Eye (tissue), 1 donor: ENCODE measurements around the gene CD4.
"Not testable (repeated sequence)": the region's sequence is repeated elsewhere in the genome, so short reads cannot be mapped to it uniquely, and the experiment has no call there.

Experiments used
- DNase-seq: peaks from one replicate; pipeline ENCODE4 v3.0.0-alpha.2; 2015

CD4 gene

GRCh38 chr12:6788972-6789924 is at the start of gene CD4:
Gene CD4, plus strand, starts transcription at chr12:6789528. Its CDS starts 10,611 bp downstream, at chr12:6800139.
- no peak for DNase-seq

GRCh38 chr12:6742080-6742479 is 47.2 kb upstream of the CD4 start:
- DNase-seq: not testable (repeated sequence)

GRCh38 chr12:6742834-6743233 is 46.5 kb upstream of the CD4 start:
- no peak for DNase-seq

- not testable (repeated sequence) for DNase-seq
These were observed 46.0 kb upstream of the CD4 start for GRCh38 chr12:6743300-6743699.

GRCh38 chr12:6745741-6746525 is 43.4 kb upstream of the CD4 start:
- no peak for DNase-seq

GRCh38 chr12:6747216-6747615 is 42.1 kb upstream of the CD4 start:
- no peak for DNase-seq

- DNase-seq: no peak
These were observed 40.6 kb upstream of the CD4 start for GRCh38 chr12:6748761-6749160.

- no peak for DNase-seq
These were observed 38.8 kb upstream of the CD4 start for GRCh38 chr12:6750506-6750905.

- DNase-seq: no peak
These were observed 37.6 kb upstream of the CD4 start for GRCh38 chr12:6751767-6752166.

- DNase-seq: peak; percentile 71
These were observed 37.0 kb upstream of the CD4 start for GRCh38 chr12:6752167-6752920.

- DNase-seq: peak; percentile 99
These were observed 36.2 kb upstream of the CD4 start, which contains the start of gene MLF2 for GRCh38 chr12:6752921-6753771. Gene MLF2, minus strand, starts transcription at chr12:6753141. Its CDS starts 807 bp downstream, at chr12:6752334.

GRCh38 chr12:6753772-6754356 is 35.5 kb upstream of the CD4 start:
- no peak for DNase-seq

GRCh38 chr12:6754411-6754810 is 34.9 kb upstream of the CD4 start:
- DNase-seq: no peak

GRCh38 chr12:6757028-6757690 is 32.2 kb upstream of the CD4 start:
- DNase-seq: no peak

GRCh38 chr12:6758506-6759095 is 30.7 kb upstream of the CD4 start:
- peak; percentile 69 for DNase-seq

- no peak for DNase-seq
These were observed 29.6 kb upstream of the CD4 start for GRCh38 chr12:6759741-6760140.

- DNase-seq: no peak
These were observed 25.9 kb upstream of the CD4 start for GRCh38 chr12:6763380-6763779.

- peak; percentile 99 for DNase-seq
These were observed 25.1 kb upstream of the CD4 start for GRCh38 chr12:6764011-6764828.

GRCh38 chr12:6765048-6765633 is 24.2 kb upstream of the CD4 start:
- peak; percentile 61 for DNase-seq
